Activated CD8-positive, alpha-beta T cell treated with anti-CD3 and anti-CD28 coated beads, Interleukin-2, amount 10 ng/mL, durations not matched to agents 7 days and 5 days (primary cell): Measurements from ENCODE around the gene DIAPH1. TPM values are rescaled to one million over a fixed set of nuclear protein-coding genes. Genes with fewer than 3 reads are reported as not detected.

ENCODE experiments used
- ATAC-seq: fragments of 150-1000 bp; cut with Tn5 transposase; one replicate; pipeline ENCODE4 v1.10.0; 2021; ENCODE audit warnings: moderate library complexity
- CTCF ChIA-PET: fragments of 350-600 bp; sonication (Branson Sonifier 250); formaldehyde crosslinking; loops from one replicate; lab custom pipeline; 2021; ENCODE audit warnings: antibody characterized with exemption; lab: Charles Lee
- POLR2A ChIA-PET: fragments of 350-600 bp; sonication (Branson Sonifier 250); formaldehyde crosslinking; loops from one replicate; lab custom pipeline; 2021; ENCODE audit warnings: antibody characterized with exemption; lab: Charles Lee
- DNase-seq: peaks from one replicate; pipeline ENCODE4 v3.0.0-alpha.2; 2020
- H3K27ac Mint-ChIP-seq: one replicate; pipeline ENCODE4 v1.8.0; 2021; ENCODE audit warnings: mild to moderate bottlenecking, mixed read lengths
- H3K27me3 Mint-ChIP-seq: one replicate; pipeline ENCODE4 v1.8.0; 2021; ENCODE audit warnings: low read depth, mixed read lengths
- H3K36me3 Mint-ChIP-seq: one replicate; pipeline ENCODE4 v1.8.0; 2021; ENCODE audit warnings: low read depth, mixed read lengths
- H3K4me1 Mint-ChIP-seq: one replicate; pipeline ENCODE4 v1.8.0; 2021; ENCODE audit warnings: low read depth, mixed read lengths
- H3K4me3 Mint-ChIP-seq: one replicate; pipeline ENCODE4 v1.8.0; 2021; ENCODE audit warnings: mild to moderate bottlenecking, mixed read lengths
- H3K9me3 Mint-ChIP-seq: one replicate; pipeline ENCODE4 v1.8.0; 2022; ENCODE audit warnings: mixed read lengths; ENCODE audit not compliant: insufficient read depth
- total RNA-seq, 2 experiments: library from RNA; stranded (reverse); gene quantifications; one replicate each; pipeline ENCODE4 v1.2.3, GENCODE V29; 2021

The DIAPH1 gene
- total RNA-seq, 2 experiments from 2014 or later, result 281 to 286 TPM

DNA sequence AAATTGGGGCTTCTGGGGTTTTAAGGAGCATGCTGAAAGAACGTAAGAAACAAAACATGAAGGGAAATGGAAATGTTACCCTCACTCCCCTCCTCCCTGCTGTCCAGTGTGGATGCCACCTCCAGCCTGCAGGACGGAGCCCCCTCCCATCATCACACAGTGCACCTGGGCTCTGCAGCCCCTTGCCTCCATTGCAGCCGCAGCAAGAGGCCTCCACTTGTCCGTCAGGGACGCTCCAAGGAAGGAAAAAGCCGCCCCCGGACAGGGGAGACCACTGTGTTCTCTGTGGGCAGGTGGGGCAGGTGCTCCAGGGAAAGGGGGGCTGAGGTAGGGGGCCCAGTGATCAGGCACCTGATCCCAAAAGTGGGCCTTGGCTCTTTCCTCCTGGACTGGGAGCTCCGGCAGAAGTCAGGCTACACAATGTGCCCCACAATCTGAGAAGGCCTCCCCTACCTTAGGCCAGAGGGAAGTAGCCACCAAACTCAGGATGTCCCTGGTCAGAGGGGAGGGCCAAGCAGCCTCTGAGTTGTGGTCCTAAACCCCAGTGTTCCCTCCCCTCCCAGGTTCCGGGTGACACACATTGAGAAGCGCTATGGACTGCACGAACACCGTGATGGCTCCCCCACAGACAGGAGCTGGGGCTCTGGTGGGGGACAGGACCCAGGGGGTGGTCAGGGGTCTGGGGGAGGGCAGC lies 20.7 kb upstream of the DIAPH1 start:
- POLR2A ChIA-PET, result interaction anchor here (0.7 to 1.3 kb wide), 3 partner anchors 12 to 20 kb away, joined by 3 to 5 read pairs (median 3); partner anchors contain the start of gene FCHSD1
- no peak for DNase-seq
- H3K4me3 Mint-ChIP-seq, result peak overlapping the region; percentile 22

DNA sequence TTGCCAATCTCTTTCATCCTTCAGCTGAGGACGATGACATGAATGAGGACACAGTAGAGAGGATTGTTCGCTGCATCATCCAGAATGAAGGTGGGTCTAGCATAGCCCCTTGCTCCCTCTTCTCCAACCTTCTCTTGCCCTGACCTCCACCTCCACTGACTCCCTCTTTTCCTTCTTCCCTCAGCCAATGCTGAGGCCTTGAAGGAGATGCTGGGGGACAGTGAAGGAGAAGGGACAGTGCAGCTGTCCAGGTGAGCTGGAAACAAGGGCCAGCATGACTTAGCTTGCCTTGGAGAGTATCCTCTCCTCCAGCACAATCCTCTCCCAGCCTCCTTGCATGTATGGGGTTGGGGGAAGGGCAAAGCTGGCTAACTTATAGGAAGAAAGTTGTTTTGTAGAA lies 20.0 kb upstream of the DIAPH1 start:
- ChIA-PET POLR2A (interaction anchor here (0.8 to 3.8 kb wide), 5 partner anchors 12 to 318 kb away, joined by 3 to 39 read pairs (median 8); partner anchors contain the start of genes DIAPH1, FCHSD1 and TAF7), CTCF (interaction anchor here (0.9 to 13.0 kb wide), 9 partner anchors 13 to 126 kb away, joined by 4 to 206 read pairs (median 24); partner anchors contain the start of genes DIAPH1 and FCHSD1)
- peak overlapping the region; percentile 90 for H3K27ac Mint-ChIP-seq
- DNase-seq (no peak), ATAC-seq (no peak)
- H3K9me3 Mint-ChIP-seq, result no peaks in the 10 kb centered on the region
- no peaks in the 10 kb centered on the region for H3K27me3 Mint-ChIP-seq
- H3K4me1 Mint-ChIP-seq, result peaks cover 59% of the 10 kb centered on the region
- peaks cover 49% of the 10 kb centered on the region for H3K36me3 Mint-ChIP-seq
- peak overlapping the region; percentile 93 for H3K4me3 Mint-ChIP-seq

More for the DNA sequence above, 20.7 kb upstream of the DIAPH1 start:
- H3K27ac Mint-ChIP-seq, result no peak overlapping the region
- peaks cover 53% of the 10 kb centered on the region for H3K4me1 Mint-ChIP-seq
- H3K27me3 Mint-ChIP-seq, result no peaks in the 10 kb centered on the region
- CTCF ChIA-PET, result interaction anchor here (0.9 to 13.0 kb wide), 5 partner anchors 21 to 127 kb away, joined by 4 to 206 read pairs (median 34); partner anchors contain the start of gene DIAPH1
- peaks cover 49% of the 10 kb centered on the region for H3K36me3 Mint-ChIP-seq
- H3K9me3 Mint-ChIP-seq, result no peaks in the 10 kb centered on the region
- no peak for ATAC-seq

DNA sequence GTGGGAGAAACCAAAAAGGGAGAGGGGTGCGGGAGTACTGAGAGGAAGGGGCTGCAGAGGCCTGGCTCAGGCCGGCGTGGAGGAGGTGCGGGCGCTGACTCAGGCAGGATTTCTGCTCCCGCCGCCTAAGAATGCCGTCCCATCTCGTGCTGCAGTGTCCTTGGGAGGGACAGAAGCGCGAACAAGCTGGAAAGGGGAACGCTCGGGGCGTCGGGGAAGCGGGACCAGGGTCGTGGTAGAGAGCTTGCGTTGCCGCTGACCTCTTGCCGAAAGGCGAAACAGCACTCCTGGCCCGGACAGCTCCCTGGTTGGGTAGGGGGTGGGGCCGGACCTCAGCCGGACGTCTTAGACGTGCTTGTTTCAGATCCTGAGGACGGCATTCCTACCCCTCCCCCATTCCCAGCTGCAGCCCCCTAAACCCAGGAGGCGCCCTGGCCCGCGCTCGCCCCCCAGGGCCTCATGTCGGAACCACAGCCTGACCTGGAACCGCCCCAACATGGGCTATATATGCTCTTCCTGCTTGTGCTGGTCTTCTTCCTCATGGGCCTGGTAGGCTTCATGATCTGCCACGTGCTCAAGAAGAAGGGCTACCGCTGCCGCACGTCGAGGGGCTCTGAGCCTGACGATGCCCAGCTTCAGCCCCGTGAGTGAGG lies 19.1 kb upstream of the DIAPH1 start:
- POLR2A ChIA-PET, result interaction anchor here (0.7 to 3.8 kb wide), 10 partner anchors 9 to 318 kb away, joined by 3 to 39 read pairs (median 4); partner anchors contain the start of genes DIAPH1, FCHSD1 and TAF7

DNA sequence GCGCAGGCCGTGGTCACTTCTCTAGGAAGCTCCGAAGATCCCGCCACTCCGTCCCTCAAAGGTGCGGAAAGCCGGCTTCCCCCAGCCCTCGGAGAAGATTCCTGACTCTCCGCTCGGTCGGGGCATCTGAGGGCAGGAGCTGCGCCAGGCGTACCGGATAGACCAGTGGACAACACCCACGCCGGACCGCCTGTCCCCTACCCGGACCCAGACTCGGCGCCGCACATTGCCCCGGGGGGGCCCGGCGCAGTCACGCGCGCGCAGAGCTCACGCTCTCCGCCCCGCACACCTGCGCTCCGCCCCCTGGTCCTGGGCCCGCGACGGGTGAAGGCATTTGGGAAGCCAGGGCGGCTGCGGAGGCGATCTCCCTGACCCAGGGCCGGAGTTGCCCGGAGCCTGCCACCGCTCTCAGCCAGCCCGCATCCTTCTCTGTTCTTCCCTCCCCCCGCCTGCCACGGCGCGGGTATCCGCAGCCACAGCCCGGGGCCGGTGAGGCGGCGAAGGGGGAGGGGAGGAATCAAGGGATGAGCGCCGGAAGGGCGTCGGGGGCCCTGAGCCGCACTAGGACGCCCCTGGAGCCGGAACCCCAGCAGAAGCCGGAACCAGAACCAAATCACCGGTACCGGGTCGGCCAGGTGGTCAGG lies 18.4 kb upstream of the DIAPH1 start:
- Mint-ChIP-seq H3K4me1 (peaks cover 61% of the 10 kb centered on the region), H3K27ac (peak overlapping the region; percentile 90), H3K27me3 (no peaks in the 10 kb centered on the region), H3K9me3 (no peaks in the 10 kb centered on the region), H3K36me3 (peaks cover 53% of the 10 kb centered on the region), H3K4me3 (peak overlapping the region; percentile 93)
- ChIA-PET CTCF (interaction anchor here (0.7 to 13.0 kb wide), 28 partner anchors 8 to 506 kb away, joined by 3 to 206 read pairs (median 6); partner anchors contain the start of genes DIAPH1 and FCHSD1), POLR2A (interaction anchor here (0.7 to 3.8 kb wide), 13 partner anchors 9 to 332 kb away, joined by 3 to 39 read pairs (median 4); partner anchors contain the start of genes DIAPH1, FCHSD1, RNF14 and TAF7)
- peak; percentile 72 for DNase-seq
- ATAC-seq, result peak; percentile 70

More for the DNA sequence above, 19.1 kb upstream of the DIAPH1 start:
- no peaks in the 10 kb centered on the region for H3K27me3 Mint-ChIP-seq
- peaks cover 63% of the 10 kb centered on the region for H3K4me1 Mint-ChIP-seq
- peak; percentile 51 for ATAC-seq
- H3K9me3 Mint-ChIP-seq, result no peaks in the 10 kb centered on the region
- H3K36me3 Mint-ChIP-seq, result peaks cover 52% of the 10 kb centered on the region
- peak overlapping the region; percentile 93 for H3K4me3 Mint-ChIP-seq
- DNase-seq, result peak; percentile 81
- peak overlapping the region; percentile 90 for H3K27ac Mint-ChIP-seq
- CTCF ChIA-PET, result interaction anchor here (0.7 to 13.0 kb wide), 19 partner anchors 9 to 505 kb away, joined by 3 to 206 read pairs (median 14); partner anchors contain the start of genes DIAPH1 and FCHSD1

DNA sequence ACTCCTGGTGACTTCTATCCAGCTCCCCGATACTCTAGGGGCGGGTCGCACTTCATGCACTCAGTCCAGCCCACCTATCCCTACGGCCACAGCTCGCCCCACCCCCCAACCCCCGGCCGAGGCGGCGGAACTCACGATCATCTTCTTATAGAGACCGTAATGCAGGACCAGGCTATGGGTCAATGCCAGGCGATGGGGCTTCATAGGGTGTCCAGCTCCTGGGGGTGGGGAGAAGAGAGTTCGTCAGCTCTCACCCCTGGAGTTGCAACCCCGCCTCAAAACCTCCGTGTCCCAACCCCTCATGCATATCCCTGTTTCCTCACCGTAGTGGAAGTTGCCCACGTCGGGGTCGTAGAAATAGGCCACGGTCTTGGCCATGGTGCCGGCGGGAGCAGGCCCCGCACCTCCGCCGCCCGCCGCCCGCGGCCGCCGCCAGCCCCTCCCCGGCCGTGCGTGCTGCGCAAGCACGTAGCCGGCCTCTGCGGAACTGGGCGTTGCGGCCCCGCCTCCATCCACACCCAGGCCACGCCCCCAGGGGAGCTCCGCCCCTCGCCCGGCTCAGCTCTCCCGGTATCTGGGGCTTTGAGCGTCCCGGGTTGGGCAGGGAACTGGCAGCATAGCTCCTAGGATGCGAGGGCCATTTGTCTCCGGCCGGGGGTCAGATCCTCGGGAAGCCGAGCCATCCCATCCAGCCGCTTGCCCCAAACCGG lies 17.8 kb upstream of the DIAPH1 start, which contains the start of the genes HDAC3 and RELL2:
TSS of gene HDAC3 (minus strand) at position 437 of the 710 bp plus-strand sequence. CDS start at position 378, 59 bp downstream.
TSS of gene RELL2 (plus strand) at position 585 of the 710 bp plus-strand sequence. CDS start 1,229 bp downstream, outside the sequence.
- Mint-ChIP-seq H3K4me3 (peak within 1 kb of the TSS; percentile 93), H3K4me1 (peaks cover 56% of the 10 kb centered on the region), H3K36me3 (peaks cover 49% of the 10 kb centered on the region), H3K27me3 (no peaks in the 10 kb centered on the region), H3K27ac (peak within 1 kb of the TSS; percentile 90), H3K9me3 (no peaks in the 10 kb centered on the region)
- peak; percentile 94 for DNase-seq
- ChIA-PET POLR2A (interaction anchor here (0.7 to 3.8 kb wide), 13 partner anchors 10 to 333 kb away, joined by 3 to 39 read pairs (median 4); partner anchors contain the start of genes DIAPH1, FCHSD1, RNF14 and TAF7), CTCF (interaction anchor here (0.8 to 13.0 kb wide), 25 partner anchors 9 to 242 kb away, joined by 3 to 206 read pairs (median 12); partner anchors contain the start of genes DIAPH1 and FCHSD1)
- ATAC-seq, result peak; percentile 79

DNA sequence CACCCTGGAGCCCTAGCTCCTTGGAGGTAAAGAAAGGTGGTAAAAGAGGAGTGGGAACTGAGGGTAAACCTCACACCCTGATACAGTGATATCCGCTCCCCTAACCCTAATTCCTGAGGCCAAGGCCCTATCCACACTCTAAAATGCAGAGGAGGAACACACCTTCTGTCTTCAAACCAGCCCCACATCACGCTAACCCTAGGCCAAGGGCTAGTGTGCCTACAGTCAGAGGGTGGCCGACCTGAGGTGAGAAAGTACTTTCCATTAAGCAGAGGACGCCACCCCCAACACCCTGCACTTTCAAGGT lies 17.3 kb upstream of the DIAPH1 start:
- H3K27me3 Mint-ChIP-seq, result no peaks in the 10 kb centered on the region
- POLR2A ChIA-PET, result interaction anchor here (0.9 to 3.8 kb wide), 8 partner anchors 10 to 61 kb away, joined by 3 to 39 read pairs (median 4); partner anchors contain the start of genes DIAPH1 and FCHSD1
- ATAC-seq, result no peak
- H3K4me1 Mint-ChIP-seq, result peaks cover 51% of the 10 kb centered on the region
- no peaks in the 10 kb centered on the region for H3K9me3 Mint-ChIP-seq
- H3K27ac Mint-ChIP-seq, result peak overlapping the region; percentile 90
- CTCF ChIA-PET, result interaction anchor here (1.2 to 13.0 kb wide), 13 partner anchors 13 to 72 kb away, joined by 4 to 206 read pairs (median 21); partner anchors contain the start of genes DIAPH1 and FCHSD1
- no peak for DNase-seq
- peak overlapping the region; percentile 93 for H3K4me3 Mint-ChIP-seq
- H3K36me3 Mint-ChIP-seq, result peaks cover 45% of the 10 kb centered on the region

DNA sequence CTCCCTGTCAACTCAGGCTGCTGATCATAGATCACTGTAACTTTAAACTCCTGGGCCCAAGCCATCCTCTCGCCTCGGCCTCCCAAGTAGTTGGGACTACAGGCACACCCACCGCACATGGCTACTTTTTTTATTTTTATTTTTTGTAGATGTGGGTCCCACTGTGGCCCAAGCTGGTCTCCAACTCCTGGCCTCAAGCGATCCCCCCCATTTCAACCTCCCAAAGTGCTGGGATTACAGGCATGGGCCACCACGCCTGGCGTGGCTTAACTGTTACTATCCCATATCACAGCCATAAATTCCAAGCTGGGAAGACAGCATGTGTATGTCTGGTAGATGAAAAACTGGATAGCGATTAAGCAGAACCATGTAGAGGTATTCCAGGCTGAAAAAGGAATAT lies 16.8 kb upstream of the DIAPH1 start:
- ATAC-seq (no peak), DNase-seq (no peak)
- Mint-ChIP-seq H3K27ac (peak overlapping the region; percentile 90), H3K4me1 (peaks cover 47% of the 10 kb centered on the region), H3K9me3 (no peaks in the 10 kb centered on the region), H3K27me3 (no peaks in the 10 kb centered on the region), H3K4me3 (peak overlapping the region; percentile 93), H3K36me3 (peaks cover 41% of the 10 kb centered on the region)
- ChIA-PET CTCF (interaction anchor here (1.2 to 13.0 kb wide), 13 partner anchors 13 to 72 kb away, joined by 4 to 206 read pairs (median 21); partner anchors contain the start of genes DIAPH1 and FCHSD1), POLR2A (interaction anchor here (0.9 to 3.8 kb wide), 6 partner anchors 9 to 61 kb away, joined by 3 to 39 read pairs (median 14); partner anchors contain the start of genes DIAPH1 and FCHSD1)

DNA sequence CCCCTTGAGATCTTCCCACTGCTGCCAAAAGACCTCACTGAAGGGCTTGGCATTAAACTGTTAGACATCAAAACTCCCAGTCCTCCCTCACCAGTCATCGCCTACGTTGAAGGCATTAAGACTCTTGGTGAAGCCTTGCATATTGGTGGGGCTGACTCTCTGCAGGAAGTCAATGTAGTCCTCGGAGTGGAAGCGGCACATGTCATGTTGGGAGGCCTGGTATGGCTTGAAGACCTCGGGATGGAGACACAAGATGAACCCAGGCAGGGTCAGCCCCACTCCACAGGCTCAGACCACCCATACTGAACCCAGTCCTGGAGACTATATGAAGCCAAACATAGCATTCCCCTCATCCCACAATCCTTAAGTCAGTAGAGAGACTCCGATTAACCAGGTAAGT lies 15.9 kb upstream of the DIAPH1 start:
- Mint-ChIP-seq H3K27me3 (no peaks in the 10 kb centered on the region), H3K4me3 (peak overlapping the region; percentile 93)
- POLR2A ChIA-PET, result interaction anchor here (1.0 to 3.8 kb wide), 4 partner anchors 8 to 42 kb away, joined by 4 to 39 read pairs (median 14); partner anchors contain the start of gene DIAPH1

DNA sequence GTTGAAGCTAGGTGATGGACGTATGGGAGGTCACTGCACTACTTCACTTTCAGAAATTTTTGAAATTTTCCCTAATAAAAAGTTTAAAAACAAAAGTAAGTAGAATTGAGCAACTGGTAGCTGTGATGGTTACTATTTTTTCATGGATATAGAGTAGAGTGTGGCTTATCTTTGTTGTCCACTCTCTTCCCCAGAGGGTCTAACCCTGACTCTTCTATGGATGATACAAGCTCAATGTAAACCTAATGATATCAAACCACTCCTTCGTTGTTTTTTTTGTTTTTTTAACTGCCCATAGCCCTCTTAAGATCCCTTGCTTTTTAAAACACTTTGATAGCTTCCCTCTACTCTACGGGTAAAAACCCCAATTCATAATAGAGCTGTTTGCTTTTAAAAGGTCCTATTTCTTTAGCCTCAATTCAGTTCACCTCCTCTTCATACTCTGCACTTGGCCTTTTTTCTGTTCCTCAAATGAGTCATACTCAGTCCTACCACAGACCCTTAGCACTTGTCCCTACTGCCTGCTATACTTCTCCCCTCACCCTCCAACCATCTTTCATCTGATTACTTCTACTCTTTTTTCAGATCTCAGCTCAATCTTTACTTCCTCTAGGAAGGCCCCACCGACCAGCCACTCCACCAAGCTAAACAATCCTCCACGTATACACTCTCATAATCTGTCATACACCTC lies 15.2 kb upstream of the DIAPH1 start:
- DNase-seq (no peak), ATAC-seq (no peak)
- Mint-ChIP-seq H3K36me3 (peaks cover 43% of the 10 kb centered on the region), H3K4me3 (no peak overlapping the region), H3K4me1 (peaks cover 39% of the 10 kb centered on the region), H3K9me3 (no peaks in the 10 kb centered on the region), H3K27me3 (no peaks in the 10 kb centered on the region), H3K27ac (peak overlapping the region; percentile 61)
- CTCF ChIA-PET, result interaction anchor here (0.8 to 13.0 kb wide), 7 partner anchors 11 to 70 kb away, joined by 3 to 206 read pairs (median 12); partner anchors contain the start of gene DIAPH1
- POLR2A ChIA-PET, result interaction anchor here (1.0 to 1.1 kb wide), 2 partner anchors 9 to 42 kb away, joined by 4 read pairs; no protein-coding TSS in a partner anchor

More for the DNA sequence above, 15.9 kb upstream of the DIAPH1 start:
- CTCF ChIA-PET, result interaction anchor here (1.2 to 13.0 kb wide), 8 partner anchors 12 to 71 kb away, joined by 7 to 206 read pairs (median 24); partner anchors contain the start of gene DIAPH1
- H3K4me1 Mint-ChIP-seq, result peaks cover 45% of the 10 kb centered on the region
- no peak for DNase-seq
- no peaks in the 10 kb centered on the region for H3K9me3 Mint-ChIP-seq
- ATAC-seq, result no peak
- peaks cover 41% of the 10 kb centered on the region for H3K36me3 Mint-ChIP-seq
- H3K27ac Mint-ChIP-seq, result peak overlapping the region; percentile 32
